ENCODE results near the gene NFAM1. TPM values are rescaled to one million over a fixed set of nuclear protein-coding genes. Genes with fewer than 3 reads are reported as not detected.

The NFAM1 gene
- total and polyA plus RNA-seq, 10 donors: 2.0 to 56.6 (median 30.8) TPM

GRCh38 chr22:42336527-42337227 lies 95.5 kb downstream of the NFAM1 start:
- Histone ChIP-seq H3K9me3 (no peaks in the 10 kb centered on the region), H3K36me3 (no peaks in the 10 kb centered on the region), H3K4me3 (no peak overlapping the region), H3K27ac (no peak overlapping the region), H3K27me3 (replicated peaks in 1 of 7) (peaks cover 0 to 42% (median 7%) of the 10 kb centered on the region in 7 donors), H3K4me1 (peaks cover 0 to 11% (median 0%) of the 10 kb centered on the region in 6 donors)
- 74 to 85% (median 82%) methylated on average over 11 of the region's 11 CpGs for WGBS, 5 donors
- intact Hi-C loops (cut with DNase I; ENCODE audit: low total_unique reads): no loop called here
- TF ChIP-seq CTCF (IDR thresholded peaks at IDR 0.05 in 8 of 11, conservative IDR thresholded peaks at IDR 0.05 in 3 of 11): no peak
- no peak for TF ChIP-seq POLR2AphosphoS5 (IDR thresholded peaks at IDR 0.05)
- no peak for TF ChIP-seq POLR2A (IDR thresholded peaks at IDR 0.05)
- DNase-seq: no peak

DNA sequence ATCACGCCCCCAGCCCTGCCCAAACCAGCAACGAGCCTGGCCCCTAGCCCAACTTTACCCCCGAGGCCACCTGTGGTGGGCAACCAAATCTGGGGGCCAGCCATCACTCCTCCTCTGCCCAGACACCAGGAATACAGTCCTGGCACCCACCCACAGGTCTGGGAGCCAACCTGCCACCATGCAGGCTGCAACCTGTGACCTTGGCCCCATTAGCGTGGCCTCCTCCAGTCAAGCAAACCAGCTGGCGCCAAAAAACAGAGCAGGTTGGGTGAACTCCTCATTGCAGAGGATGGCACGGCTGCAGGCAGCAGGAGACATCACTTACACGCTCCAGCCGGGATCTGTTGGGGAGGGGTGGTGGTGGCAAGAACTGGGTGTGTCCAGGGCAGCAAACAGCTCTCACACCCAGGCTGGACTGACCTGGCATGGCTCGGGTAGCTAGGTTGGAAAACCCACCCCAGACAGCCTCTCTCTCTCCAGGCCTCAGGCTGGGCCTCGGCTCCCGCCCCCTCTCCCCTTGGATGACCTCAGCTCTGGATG lies 96.3 kb downstream of the NFAM1 start:
- Histone ChIP-seq H3K4me1 (peaks cover 0 to 3% (median 0%) of the 10 kb centered on the region in 6 donors), H3K27me3 (replicated peaks in 1 of 7) (peaks cover 0 to 37% (median 2%) of the 10 kb centered on the region in 7 donors), H3K9me3 (no peaks in the 10 kb centered on the region), H3K36me3 (no peaks in the 10 kb centered on the region), H3K4me3 (no peak overlapping the region), H3K27ac (no peak overlapping the region)
- TF ChIP-seq POLR2AphosphoS5 (IDR thresholded peaks at IDR 0.05): no peak
- no peak for TF ChIP-seq CTCF (IDR thresholded peaks at IDR 0.05 in 8 of 11, conservative IDR thresholded peaks at IDR 0.05 in 3 of 11)
- TF ChIP-seq POLR2A (IDR thresholded peaks at IDR 0.05): no peak
- 75 to 88% (median 80%) methylated on average over 6 to 11 of the region's 11 CpGs for WGBS, 5 donors
- no peak for DNase-seq
- intact Hi-C loops (cut with DNase I; ENCODE audit: low total_unique reads): no loop called here

- TF ChIP-seq POLR2AphosphoS5 (IDR thresholded peaks at IDR 0.05): no peak
- TF ChIP-seq CTCF (IDR thresholded peaks at IDR 0.05 in 8 of 11, conservative IDR thresholded peaks at IDR 0.05 in 3 of 11): no peak
- no peak for TF ChIP-seq POLR2A (IDR thresholded peaks at IDR 0.05)
- Histone ChIP-seq H3K9me3 (no peaks in the 10 kb centered on the region), H3K27ac (no peak overlapping the region), H3K36me3 (no peaks in the 10 kb centered on the region), H3K4me3 (no peak overlapping the region), H3K27me3 (replicated peaks in 1 of 7) (peaks cover 0 to 32% (median 0%) of the 10 kb centered on the region in 7 donors), H3K4me1 (no peaks in the 10 kb centered on the region)
- WGBS, 5 donors: 75 to 88% (median 84%) methylated on average over 9 to 11 of the region's 11 CpGs
- intact Hi-C loops (cut with DNase I; ENCODE audit: low total_unique reads): no loop called here
- DNase-seq: no peak
These were observed 97.2 kb downstream of the NFAM1 start for GRCh38 chr22:42334875-42335512.

DNA sequence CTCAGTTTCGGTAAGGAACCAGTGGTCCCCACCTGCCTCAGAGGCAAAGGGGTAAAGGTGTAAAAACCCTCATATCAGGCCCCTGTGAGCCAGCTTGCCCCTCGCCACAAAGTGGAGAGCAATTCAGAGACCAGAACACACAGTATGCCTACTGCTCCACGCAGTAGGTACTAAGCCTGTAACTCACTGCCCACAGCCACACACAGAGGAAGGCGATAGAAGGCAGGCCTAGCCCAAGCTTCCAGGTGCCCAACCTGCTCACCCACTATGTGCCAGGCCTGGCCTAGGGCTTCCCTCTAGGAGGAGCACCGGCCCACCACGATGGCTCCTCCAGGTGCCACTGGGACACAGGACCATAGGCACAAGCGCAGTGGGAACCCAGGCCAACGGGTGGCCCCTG lies 98.7 kb downstream of the NFAM1 start:
- Histone ChIP-seq H3K4me3 (no peak overlapping the region), H3K36me3 (no peaks in the 10 kb centered on the region), H3K27ac (no peak overlapping the region), H3K9me3 (no peaks in the 10 kb centered on the region), H3K4me1 (no peaks in the 10 kb centered on the region), H3K27me3 (replicated peaks in 1 of 7) (peaks cover 0 to 19% (median 0%) of the 10 kb centered on the region in 7 donors)
- intact Hi-C loops (cut with DNase I; ENCODE audit: low total_unique reads): no loop called here
- DNase-seq: no peak
- TF ChIP-seq POLR2A (IDR thresholded peaks at IDR 0.05): no peak
- TF ChIP-seq POLR2AphosphoS5 (IDR thresholded peaks at IDR 0.05): no peak
- TF ChIP-seq CTCF (IDR thresholded peaks at IDR 0.05 in 8 of 11, conservative IDR thresholded peaks at IDR 0.05 in 3 of 11): no peak
- 79 to 94% (median 89%) methylated on average over 5 to 8 of the region's 8 CpGs for WGBS, 5 donors
